CD4-positive, alpha-beta T cell treated with Interleukin-15 for 1 hour (primary cell): ENCODE results near the gene COL6A2.
"Not testable (repeated sequence)": the region's sequence is repeated elsewhere in the genome, so short reads cannot be mapped to it uniquely, and the experiment has no call there.

Experiments
- DNase-seq: peaks from one replicate; pipeline ENCODE4 v3.0.0-alpha.2; 2020

Gene COL6A2

DNA sequence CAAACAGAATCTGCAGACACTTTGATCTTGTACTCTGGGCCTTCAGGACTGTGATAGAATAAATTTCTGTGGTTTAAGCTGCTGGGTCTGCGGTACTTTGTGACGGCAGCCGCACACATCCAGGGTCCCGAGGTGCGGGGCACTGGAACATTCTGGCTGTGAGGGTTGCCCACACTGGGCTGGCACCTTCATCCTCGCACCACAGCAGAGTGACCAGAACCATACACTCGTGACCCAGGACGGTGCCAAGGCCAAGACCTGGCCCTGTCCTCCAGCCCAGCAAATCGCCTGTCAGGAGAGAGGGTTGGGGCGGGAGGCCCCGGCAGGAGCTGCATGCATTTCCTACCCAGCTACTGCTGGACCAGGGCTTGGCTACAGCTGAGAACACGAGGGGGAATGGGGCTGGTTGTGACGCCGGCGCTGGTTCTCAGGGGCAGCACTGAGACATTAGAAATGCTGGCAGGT, 60.1 kb downstream of the COL6A2 start:
- DNase-seq, result peak; percentile 7

DNA sequence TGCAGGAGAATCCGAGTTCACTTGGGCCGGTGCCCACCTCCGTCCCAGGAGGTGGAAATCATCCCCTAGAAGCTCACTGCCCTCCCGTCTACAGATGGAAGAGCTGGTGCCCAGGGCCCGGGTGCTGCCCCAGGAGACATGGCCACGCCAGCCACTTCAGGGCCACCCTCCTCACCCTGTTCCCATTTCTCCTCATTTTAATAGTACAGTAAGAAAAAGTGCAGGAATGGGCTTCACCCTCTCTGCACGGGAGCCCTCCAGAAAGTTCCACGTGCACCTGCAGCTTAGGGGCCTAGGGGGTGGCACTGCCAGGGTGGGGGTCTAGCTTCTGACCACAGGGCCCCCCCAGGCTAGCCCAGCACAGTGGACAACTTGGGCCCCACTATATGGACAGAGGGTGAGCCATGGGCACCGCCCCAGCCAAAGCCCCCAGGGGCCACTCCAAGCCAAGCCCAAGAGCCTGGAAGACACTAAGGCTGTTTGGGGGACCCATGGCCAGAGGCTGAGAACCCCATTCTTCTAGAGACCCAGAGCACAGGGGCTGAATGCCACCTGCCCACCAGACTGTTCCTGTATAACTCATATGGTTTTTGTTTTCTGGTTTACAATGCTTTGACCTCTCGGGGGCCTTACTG, 60.9 kb downstream of the COL6A2 start:
- DNase-seq, result peak; percentile 10

DNA sequence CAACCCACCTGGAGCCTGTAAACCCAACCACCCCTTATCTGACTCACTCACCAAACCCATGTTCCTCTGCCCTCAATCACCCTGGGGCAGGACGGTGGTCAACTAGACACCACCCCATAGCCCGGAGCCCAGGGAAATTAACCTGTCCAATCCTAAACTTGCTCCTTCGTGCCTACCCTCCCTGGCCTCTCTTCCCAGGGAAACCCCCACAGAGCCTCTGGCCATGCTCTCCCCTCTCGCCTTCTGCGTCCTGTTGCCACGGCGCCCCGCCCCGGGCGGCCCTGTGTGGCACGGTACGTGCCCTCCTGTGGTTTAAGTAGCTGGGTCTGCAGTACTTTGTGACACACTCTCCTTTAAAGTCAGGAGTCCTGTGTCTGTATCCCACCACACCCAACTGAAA, 61.5 kb downstream of the COL6A2 start:
- peak; percentile 13 for DNase-seq

DNA sequence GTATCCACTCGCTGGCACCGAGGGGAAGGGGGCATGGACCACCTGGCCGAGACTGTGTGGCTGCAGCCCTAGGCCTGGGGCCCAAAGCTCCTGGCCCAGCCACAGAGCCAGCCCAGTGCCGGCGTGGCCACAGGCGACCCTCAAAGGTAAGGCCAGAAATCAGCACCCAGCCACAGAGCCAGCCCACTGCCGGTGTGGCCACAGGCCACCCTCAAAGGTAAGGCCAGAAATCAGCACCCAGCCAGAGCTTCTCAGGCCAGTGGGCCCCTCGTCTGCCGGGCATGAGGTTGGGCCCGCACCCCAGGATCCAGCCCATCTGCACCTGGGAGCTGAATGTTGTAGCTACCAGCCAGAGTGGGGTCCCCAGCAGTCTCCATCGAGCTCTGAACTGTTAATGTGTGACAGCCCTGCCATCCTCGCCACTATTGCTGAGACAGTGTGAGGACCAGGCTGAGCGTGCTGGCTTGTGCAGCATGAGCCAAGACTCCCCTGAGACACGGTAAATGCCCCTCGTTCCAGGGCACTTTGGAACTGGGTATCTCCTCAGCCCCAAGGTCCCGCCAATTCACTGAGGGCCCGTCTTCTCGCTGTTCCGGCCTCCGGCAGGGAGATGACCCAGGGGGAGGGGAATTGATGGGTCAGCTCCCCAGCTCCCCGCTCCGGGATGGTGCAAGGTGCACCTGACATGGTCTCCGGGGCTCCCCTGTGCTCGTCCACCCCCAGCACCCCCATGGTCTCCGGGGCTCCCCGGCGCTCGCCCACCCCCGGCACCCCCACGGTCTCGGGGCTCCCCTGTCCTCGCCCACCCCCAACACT, 62.1 kb downstream of the COL6A2 start:
- DNase-seq, result peak; percentile 9

DNA sequence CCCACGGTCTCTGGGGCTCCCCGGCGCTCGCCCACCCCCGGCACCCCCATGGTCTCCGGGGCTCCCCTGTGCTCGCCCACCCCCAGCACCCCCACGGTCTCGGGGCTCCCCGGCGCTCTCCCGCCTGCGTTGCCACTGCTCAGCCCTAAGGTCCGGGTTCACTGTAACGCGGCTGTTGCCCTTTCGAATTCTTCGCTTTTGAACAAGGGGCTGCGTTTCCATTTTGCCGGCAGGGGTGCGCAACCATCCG, 62.7 kb downstream of the COL6A2 start:
- DNase-seq, result no peak

DNA sequence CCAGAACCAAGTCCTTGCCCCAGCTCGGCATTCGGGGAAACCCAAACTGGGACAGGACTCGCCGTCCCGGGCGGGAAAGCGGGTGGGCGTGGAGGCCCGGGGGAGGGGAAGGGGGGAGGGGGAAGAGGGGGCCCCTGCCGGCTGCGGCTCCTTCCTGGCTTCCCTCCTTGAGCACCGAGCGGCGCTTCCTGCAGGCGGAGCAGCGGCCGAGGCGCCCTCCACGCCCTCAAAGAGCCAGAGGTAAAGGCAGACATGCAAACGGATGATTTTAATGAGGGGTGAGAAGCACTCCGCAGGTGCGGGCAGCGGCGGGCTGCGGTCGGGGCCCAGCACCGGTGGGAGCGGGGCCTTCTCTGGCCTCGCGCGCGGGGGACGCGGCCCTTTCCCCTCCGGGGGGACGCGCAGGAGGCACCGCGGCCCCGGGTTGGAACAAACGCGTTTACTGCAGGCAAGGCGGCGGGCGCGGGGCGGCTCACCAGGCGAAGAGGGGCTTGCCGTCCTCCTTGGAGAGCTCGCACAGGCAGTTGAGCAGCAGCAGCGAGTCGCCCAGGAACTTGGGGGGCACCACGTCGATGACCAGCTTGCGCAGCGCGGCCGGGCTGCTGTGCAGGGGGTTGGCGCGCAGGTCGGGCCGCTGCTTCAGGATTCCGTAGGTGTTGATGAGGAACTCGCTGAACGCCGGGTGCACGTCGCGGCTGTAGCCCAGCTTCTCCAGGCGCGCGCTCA, 63.2 kb downstream of the COL6A2 start:
- peak; percentile 13 for DNase-seq

DNA sequence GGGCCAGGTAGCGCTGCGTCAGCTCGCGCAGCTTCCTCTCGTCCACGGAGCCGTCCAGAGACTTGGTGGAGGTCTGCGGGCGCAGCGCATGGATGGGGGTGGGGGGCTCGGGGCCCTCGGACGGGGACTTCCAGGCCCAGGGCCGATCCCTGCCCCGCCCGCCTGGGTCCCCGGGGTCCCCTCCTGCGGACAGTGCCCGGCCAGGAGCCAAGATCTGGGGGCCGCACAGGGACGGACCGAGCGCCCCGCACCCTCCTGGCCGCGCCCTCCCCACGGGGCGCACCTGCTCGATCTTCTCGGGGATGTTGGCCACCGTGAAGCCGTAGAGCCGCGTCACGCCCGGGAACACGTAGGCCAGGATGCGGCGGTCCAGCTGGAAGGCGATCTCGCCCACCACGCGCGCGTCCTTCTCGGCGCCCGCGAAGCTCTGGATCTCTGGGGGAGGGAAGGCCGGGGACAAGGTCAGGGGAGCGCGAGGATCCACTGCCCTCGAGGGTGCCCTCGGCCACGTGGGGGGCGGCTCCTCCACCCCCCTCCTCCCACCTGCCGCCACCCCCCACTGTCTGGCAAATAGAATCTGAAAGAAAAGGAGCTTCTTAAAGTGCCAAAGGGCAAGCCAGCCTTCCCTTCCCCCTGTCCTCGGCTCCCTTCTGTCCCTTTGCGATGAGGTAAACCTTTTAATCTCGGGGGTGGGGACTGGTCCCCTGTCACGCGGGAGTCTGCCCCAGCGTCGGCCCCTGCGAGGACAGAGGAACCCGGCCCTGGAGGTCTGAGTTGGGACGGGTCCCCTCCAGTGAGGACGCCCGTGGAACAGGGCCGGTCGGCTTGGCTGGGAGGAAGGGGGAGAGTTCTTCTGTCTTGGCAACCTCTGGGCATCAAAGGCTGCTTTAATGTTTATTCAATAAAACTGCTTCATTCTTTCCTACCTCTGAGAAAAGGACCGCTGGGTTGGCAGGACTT, 64.0 kb downstream of the COL6A2 start:
- DNase-seq, result peak; percentile 14

DNA sequence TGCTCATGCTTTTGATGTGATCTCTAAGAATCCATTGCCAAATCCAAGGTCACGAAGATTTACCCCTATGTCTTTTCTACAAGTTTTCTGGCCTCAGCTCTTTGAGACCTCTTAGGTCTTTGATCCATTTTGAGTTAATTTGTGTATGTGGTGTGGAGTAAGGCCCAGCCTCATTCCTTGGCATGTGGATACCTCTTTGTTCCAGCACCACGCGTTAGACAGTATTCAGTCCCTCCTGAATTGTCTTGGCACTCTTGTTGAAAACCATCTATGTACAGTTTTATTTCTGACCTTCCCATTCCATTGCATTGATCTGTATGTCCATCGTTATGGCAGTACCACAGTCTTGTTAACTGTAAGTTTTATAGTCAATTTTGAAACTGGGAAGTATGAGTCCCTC, 65.5 kb downstream of the COL6A2 start:
- DNase-seq, result no peak

DNA sequence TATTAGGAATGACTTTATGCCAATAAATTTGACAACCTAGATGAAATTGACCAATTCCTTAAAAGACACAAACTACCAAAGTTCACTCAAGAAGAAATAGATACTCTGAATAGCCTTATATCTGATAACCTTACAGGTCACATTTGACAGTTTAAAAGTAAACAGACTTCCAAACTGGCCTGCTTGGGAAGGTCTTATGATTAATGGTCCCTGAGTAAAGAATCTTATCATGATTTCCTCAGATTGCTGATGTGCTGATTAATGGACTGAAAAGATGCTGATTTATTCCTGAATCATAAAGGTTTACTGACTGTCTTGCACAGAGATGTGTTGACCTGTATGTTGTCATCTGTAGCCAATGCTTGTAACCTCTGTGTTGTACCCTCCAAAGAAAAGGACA, 67.2 kb downstream of the COL6A2 start:
- no peak for DNase-seq

DNA sequence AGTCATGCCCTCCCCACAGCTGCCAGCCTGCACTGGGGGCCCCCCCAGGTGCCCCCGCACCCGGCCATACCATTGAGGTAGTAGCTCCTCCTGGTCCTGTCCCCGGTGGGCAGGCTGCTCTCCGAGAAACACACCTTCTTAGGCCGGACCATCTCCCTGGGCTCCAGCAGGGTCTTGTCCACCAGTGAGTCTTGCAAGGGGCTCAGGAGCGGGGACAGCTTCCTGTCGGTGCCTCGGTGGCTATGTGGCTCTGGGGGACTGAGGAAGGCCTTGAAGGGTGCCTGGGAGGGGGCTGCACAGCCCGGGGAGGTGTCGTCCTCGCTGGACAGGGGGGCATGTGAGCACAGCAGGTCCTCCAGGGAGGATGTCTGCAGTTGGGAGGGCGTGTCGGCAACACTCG, 70.3 kb downstream of the COL6A2 start:
- DNase-seq, result peak; percentile 14

DNA sequence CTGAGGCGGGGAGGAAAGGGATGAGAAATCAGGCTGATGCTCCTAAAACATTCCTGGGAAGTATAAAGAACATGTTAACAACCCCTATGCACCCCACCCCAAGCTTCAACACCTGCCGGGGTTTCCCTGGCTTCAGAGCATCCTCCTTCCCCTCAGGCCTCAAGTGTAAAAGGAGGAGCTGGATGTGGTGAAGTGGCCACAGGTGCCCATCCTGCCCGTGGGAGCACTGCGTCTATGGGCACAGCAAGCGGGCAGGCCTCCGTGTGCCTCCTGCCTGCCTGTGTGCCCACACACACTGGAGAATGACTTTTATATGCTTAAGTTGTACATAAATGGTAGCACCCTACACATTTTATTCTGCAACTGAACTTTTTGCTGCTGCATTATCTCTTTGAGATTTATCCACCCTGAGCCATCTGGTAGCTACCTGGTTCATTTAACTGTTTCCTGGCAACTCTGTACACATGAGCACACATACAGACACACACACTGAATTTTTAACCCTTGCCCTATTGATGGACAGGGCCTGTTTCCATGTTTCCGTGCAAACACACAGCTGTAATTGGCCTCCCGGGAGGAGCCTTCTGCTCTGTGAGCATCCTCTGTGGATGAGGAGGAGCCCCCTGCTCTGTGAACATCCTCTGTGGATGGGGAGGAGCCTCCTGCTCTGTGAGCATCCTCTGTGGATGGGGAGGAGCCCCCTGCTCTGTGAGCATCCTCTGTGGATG, 70.9 kb downstream of the COL6A2 start:
- no peak for DNase-seq

DNA sequence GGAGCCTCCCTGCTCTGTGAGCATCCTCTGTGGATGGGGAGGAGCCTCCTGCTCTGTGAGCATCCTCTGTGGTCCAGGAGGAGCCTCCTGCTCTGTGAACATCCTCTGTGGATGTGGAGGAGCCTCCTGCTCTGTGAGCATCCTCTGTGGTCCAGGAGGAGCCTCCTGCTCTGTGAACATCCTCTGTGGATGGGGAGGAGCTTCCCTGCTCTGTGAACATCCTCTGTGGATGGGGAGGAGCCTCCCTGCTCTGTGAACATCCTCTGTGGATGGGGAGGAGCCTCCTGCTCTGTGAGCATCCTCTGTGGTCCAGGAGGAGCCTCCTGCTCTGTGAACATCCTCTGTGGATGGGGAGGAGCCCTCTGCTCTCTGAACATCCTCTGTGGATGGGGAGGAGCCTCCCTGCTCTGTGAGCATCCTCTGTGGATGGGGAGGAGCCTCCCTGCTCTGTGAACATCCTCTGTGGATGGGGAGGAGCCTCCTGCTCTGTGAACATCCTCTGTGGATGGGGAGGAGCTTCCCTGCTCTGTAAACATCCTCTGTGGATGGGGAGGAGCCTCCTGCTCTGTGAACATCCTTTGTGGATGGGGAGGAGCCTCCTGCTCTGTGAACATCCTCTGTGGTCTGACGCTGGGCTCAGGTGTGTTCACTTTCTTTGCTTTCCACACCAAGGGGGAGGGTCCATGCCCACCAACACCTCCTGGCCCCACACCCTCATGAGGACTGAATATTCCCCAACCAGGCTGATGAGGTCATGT, 72.7 kb downstream of the COL6A2 start:
- peak; percentile 66 for DNase-seq

DNA sequence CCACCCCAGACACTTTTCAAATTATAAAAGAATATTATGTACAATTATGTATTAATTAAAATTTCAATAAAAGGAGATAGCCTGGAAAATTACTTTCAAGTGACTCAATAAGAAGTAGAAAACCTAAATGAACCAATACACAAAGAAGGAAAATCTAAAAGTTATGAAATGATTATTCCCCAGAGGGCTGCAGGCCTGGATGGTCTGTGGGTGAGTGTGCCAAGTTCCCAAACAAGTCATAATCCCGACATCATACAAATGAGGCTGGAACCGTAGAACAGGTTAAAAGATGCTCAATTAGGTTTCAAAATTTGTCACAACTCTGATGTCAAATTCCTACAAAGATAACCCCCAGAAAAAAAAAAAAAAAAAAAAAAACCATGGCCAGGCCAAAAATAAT, 73.7 kb downstream of the COL6A2 start:
- no peak for DNase-seq

DNA sequence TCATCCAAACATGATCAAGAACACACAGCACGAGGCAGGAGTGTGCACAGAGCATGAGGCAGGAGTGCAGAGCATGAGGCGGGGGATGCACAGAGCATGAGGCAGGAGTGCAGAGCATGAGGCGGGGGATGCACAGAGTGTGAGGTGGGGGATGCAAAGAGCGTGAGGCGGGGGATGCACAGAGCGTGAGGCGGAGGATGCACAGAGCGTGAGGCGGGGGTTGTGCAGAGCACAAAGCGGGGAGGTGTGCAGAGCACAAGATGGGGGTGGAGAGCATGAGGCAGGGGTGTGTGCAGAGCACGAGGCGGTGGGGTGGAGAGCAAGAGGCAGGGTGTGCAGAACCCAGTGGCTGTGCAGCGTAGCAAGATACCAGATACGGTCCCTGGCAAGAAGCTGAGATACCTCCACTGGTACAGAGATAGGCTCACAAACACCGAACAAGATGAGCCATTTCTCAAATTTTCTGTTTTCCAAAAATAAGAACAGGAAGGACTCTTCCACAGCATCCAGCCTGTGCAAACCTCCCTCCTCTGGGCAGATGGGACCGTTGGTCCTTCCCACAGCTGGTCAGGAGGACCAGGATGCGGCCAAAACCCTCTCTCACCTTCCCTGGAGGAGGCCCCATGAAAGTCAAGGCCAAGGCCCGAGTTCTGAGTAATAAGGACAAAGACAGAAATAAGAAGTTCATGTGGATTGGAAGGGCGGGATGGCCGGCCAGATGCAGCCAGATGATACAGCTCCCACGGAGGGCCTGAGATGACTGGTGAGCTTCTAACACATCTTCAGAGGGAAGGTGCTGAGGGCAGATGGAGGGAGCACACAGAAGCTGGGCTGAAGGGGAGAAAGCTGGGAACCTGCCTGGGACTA, 74.3 kb downstream of the COL6A2 start:
- DNase-seq, result no peak

DNA sequence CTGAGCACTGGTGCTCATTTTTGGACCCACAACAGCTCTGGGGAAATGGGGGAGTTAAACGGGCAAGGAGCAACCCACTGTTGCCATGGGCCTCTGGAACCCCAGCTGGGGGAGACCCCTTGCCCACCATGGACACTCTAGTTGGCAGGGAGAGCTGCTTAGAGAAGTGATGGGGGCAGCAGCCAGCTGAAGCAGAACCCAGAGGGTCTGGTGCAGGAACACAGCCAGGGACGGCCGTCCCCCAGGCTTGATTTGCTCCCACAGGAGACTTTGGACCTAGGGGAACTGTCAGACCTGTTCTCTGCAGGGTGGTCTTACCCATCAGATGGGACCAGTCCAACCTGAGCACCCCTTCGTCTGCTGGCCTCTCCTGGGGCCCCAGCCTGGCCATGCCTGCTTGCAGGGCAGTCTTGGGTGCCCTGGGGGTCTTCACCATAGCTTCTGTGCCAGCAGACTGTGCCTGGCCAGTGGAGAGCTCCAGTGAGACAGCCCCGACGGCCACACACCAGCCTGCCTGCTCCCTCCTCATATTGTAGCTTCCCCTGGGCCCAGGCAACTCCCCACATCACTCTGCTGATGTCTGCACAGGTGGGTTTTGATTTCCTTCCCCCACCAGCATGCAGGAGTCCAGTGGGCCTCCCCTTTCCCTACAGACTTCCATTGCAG, 75.1 kb downstream of the COL6A2 start:
- DNase-seq, result no peak

DNA sequence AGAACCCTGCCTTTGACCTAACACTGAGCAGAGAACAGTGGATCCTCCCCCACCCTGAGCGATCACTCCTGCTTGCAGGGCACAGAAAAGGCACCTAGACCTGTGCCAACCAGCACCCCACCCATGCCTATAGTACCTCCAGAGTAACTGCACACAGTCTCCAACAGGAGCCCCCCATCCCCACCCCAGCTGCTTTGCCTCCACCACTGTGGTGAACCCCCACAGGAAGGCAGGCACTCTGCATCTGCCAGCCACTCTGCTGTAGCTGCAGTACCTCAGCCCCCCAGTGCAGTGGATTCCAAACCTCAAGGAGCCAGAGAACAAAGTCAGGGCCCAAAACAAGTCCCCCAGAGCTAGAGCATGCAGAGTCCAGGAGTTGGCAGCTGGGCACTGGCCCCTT, 75.7 kb downstream of the COL6A2 start:
- no peak for DNase-seq

DNA sequence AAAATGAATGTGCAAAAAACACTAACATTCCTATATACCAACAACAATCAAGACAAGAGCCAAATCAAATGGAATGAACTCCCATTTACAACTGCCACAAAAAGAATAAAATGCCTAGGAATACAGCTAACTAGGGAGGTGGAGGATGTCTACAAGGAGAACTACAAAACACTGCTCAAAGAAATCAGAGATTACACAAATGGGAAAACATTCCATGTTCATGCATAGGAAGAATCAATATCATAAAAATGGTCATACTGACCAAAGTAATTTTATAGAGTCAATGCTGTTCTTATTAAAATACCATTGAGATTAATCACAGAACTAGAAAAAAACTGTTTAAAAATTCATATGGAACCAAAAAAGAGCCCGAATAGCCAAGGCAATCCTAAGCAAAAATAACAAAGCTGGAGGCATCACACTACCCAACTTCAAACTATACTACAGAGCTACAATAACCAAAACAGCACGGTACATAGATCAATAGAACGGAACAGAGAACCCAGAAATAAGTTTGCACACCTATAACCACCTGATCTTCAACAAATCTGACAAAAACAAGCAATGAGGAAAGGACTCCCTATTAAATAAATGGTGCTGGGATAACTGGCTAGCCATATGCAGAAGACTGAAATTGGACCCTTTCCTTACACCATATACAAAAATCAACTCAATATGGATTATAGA, 78.7 kb downstream of the COL6A2 start:
- not testable (repeated sequence) for DNase-seq

DNA sequence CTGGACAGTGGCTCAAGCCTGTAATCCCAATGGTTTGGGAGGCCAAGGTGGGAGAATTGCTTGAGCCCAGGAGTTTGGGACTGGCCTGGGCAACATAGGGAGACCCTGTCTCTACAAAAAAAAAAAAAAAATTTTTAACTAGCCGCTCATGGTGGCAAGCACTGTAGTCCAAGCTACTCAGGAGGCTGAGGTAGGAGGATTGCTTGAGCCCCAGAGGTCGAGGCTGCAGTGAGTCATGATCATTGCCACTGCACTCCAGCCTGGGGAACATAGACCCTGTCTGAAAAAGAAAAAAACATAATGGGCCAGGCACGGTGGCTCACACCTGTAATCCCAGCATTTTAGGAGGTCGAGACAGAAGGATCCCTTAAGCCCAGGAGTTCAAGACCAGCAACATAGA, 81.0 kb downstream of the COL6A2 start:
- DNase-seq, result no peak
